NCI-H146 (cell line): ENCODE measurements around the gene PHLDA1.

Source experiments
- DNase-seq: peaks from one replicate; lab custom pipeline; 2025; lab: John Stamatoyannopoulos, UW

The PHLDA1 gene

DNA sequence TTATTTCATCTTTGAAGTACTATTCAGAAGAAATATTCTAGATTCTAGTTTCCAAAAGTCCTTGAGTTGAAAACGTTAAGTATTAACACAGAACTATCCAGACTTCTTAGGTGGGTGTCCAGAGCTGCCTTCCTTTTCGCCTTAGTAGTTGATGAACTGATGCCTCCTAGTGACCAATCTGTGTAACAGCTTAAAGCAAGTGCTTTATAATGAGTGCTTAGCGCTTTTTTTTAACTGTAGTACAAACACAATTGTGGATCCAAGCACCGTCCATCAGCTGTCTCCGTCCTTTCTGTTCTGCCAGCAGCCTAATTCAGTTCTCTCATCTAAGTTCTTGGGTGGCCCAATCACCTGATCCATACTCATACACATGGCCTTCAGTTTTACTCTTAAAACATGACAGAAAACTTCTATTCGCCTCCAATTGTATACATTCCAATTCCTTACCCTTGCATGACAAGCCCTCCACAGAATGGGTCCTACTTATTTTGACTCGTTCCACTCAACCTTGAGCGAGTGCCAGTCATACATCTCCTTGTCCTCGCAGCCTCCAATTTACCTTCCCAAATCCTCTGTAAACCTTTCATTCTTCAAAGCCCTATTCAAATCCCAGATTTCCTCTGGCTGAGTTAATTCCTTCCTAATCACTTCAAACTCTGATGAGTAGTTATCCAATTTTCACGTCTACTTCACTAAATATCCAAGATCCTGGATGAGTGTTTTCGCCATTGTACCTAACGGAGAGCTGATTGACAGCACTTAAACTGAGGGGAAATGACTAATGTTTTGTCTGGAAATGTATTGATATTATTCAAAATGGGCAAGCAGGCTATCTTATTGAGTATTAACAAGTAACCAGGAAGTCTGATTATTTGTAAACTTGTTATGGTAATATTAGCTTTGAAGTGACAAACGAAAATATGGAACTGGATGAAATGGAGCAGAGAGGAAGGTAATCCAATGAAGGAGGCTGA is 5.8 kb upstream of the PHLDA1 start:
- peak; percentile 73 for DNase-seq

DNA sequence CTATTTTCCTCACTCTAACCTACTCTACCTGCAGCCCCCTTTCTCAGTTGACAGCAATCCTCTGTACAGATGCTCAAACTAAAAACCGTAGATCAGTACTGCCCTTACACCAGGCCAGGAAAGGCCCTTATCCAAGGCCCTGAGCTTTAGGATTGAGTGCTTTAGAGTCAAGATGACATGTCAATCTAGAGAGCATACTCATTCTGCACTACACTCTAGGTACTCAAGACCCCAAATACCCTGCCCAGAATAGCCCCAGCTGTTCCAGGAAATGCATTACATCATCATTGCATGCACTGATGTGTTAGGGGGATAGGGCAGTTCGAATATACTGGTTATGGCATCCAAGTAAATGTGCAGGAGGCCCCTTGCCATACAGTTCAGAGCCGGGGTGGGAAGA is 3.5 kb upstream of the PHLDA1 start:
- DNase-seq: no peak

DNA sequence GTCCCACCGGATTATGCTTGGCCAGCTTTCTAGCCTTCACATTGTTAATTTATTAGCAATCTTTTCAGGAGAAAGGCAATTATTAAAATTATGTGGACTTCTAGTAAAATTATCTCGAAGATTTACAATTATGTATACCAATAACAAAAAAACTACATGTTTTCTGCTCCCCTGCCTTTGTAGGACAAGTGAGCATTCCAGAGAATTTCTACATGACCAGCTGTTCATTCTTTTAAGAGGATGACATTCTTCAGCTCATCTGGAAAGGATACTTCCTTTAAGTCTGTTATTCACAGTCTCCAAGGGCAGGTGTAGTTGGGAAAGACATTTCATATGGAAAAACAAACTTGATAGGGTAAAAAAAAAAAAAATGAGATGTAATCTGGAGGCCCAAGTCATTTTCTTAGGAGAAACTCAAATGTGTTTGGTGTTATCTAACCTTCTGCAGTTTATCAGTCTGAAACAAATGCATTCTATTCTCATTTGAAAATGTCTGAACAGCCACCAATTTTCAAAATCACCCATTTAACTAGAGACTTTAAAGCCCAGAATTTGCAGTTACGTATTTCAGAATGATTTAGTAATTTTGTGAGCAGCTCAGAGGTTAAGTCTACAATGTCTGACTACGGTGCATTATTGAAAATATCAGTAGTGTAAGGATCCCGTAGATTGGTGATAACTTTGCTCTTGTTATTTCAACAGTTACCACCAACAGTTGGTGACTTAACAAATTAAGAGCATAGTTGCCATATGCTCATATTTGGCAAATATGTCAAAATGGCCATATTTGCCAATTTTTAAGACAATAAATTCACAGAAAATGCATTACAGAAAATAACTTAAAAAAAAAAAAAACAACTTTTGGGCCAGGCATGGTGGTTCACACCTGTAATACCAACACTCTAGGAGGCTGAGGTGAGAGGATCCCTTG is 1.8 kb upstream of the PHLDA1 start:
- DNase-seq: no peak

DNA sequence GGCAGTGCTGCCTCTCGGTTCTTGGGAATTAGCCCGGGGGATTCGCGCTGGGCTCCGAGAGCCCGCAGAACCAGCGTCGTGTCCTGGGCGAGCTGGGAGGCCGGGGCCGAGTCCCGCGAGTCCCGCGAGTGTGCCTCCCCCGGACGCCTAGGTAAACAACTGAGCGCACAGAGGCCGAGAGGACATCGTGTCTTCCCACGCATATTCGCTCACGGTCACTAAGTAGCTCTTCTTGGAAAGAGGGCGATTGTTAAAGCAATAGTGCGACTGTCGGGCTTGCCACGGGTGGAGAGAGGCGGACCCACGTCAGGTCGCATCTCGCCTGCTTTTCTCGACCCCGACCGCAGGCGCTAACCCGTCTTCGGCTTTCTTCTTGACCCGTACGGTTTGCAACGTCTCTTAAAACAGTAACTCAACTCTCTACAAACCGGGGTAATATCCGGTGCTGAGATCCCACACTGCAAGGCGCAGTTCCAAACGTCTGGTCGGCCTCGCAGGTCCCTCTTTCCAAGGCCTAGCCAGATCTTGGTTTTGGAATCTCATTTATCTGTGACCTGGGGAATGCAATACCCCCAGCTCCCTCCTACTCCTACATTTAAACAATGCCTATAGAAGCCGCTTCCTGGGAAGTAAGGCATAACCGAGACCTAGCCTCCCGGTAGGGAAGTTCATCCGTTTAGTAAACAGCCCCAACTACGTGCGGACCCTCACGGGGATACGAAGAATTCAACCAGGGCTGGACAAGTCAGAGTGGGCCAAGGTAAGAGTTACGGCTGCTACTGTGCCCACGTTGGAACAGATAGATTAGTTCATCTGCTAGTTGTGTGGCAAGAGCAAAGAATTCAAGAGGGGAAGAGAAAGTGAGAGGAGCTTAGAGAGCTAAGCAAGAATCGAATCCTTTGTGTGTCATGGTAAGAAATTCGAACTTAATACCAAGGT is 736 bp upstream of the PHLDA1 start:
- no peak for DNase-seq

DNA sequence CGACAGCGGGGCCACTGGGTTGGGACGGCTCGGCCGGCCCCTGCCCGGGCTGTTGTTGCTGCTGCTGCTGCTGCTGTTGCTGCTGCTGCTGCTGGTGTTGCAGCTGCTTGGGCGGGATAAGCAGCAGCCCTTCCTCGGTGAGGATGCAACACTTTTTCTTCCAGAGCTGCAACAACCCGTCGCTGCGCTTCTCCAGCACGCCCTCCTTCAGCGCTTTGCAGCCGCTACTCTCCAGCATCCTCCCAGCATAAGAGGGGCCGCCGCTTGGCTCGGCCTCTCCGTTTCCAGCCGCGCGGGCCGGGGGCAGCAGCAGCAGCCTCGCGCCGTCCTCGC is 529 bp downstream of the PHLDA1 start:
- DNase-seq: no peak

DNA sequence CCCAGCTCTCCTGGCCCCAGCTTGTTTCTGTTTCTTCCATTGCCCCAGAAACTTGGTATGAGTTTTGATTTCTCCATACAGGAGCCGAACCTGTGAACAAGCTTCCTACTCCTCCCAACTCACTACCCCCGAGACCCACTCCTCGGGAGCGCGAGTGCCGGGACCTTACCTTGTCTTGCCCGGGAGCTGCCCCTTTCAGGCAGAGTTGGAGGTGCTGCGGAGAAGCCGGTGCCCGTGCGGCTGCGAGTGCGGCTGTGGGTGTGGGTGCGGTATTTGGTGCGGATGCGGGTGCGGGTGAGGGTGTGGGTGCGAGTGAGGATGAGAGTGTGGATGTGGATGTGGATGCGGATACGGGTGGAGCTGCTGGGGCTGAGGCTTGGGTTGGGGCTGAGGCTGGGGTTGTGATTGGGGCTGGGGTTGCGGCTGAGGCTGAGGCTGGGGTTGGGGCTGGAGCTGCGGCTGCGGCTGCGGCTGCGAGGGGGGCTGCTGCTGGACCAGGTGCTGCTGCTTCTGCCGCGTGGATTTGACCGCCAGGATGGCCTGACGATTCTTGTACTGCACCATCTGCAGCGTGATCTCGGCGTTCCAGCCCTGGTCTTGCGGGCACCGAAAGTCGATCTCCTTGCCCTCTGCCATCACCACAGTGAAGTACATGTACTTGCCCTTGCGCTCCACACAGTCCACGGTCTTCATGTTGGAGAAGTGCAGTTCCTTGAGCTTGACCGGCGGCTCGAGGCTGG is 1.1 kb downstream of the PHLDA1 start:
- DNase-seq: peak; percentile 63

DNA sequence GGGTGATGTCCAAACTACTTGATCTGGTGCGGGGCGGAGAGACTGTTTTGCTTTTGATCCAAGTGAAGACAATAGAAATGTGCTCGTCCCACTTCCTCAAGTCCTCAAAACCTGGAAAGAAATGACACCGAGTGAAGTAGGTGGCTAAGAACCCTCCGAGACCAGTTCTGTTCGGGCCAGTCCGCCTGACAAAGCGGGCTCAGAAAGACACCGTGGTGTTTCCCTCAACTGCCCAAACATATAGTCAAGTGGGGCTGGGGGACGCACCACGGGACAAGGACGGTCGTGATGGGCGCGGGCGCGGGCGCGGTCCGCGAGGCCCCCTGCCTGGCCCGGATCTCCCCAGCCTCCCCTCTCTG is 1.6 kb downstream of the PHLDA1 start:
- DNase-seq: peak; percentile 26

DNA sequence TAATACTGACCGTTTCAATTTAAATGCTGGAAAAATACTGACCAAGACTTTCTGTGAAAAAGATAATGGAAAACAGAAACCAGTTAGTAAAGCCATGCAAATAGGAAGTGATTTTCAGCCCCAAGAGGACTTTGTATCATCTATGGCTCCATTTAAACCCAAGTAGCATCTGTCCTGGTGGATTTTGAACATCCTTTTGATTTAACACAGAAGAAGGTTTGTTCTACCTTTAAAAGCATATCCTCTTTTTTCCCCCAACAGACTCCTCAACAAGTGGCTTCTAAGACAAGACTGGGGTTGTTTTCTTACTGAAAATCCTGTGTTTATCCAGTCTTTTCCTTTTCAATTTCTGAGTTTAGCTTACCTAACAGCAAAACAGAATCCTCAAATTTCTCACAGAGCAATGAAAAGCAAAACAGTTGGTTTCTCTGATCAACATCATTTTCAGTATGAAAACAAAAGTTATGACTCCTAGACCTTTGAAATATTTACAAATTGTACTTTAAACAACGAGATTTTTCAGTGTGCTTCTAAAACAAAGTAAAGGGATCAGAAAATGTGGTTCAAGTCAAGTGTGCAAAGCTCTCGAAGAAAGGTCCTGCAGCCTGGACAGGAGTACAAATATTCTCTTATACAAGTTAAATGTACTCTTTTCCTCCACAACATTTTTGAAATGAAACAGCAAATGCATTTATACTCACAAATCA is 2.9 kb downstream of the PHLDA1 start:
- no peak for DNase-seq

DNA sequence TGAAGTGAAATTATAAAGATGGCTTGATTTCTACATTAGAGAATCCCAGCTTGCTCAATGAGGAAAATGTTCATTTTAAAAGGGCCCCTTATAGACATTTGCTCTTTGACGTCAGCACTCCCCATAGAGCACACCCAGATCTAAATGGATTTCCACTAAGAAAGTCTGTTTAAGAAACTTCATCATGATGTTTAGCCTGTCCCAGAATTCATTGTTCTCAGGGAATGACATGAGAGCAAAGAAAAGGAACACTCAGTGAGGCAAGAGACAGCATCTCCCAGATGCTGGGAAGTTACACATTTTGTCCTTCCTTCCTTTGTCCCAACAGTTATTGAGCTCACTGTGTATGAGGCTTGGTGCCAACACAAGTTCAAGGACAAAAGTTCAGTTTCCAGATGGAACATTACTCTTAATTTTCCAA is 4.9 kb downstream of the PHLDA1 start:
- no peak for DNase-seq

DNA sequence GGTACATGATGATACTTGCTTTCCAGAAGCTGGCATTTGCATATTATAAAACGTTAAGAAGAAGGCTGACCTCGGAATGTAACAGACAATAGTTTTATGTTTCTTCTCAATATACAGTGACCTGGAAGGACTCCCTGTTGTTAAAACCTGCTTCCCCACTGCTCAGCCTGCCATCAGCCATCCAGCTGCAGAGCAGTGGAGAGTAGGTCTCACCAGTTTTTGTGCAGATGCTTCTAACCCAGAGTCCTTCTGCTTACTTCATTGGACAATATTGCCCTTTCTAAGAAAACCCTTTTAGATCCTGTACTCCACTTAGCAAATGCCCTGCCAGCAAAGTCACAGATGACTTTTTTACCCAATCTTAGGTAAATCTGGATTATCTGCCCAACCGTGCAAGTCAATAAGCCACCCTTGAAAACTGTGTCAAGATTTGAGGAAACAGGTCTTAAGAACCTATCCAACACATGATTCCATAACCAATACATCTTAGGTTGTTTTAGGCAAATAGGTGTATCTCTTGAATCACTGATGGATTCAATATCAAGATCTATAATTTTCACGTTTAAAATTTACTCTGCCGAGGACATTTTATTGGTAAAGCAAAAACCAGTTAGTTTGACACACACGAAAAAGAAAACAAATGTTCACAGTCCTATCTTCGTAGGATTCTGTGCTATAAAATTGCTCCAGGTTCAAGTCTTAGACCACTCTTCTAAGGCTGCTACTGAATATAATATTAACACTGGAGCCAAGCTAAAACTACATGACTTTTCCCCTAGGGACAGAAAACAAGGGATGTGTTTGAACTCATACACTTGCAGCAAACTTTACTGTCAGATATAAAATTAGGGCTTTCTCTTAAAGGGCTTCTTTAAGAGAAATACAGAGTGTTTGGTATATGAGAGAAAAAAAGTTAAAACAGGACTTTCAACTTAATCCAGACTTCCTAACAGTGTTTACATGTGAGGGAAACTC is 5.7 kb downstream of the PHLDA1 start:
- DNase-seq: peak; percentile 10

DNA sequence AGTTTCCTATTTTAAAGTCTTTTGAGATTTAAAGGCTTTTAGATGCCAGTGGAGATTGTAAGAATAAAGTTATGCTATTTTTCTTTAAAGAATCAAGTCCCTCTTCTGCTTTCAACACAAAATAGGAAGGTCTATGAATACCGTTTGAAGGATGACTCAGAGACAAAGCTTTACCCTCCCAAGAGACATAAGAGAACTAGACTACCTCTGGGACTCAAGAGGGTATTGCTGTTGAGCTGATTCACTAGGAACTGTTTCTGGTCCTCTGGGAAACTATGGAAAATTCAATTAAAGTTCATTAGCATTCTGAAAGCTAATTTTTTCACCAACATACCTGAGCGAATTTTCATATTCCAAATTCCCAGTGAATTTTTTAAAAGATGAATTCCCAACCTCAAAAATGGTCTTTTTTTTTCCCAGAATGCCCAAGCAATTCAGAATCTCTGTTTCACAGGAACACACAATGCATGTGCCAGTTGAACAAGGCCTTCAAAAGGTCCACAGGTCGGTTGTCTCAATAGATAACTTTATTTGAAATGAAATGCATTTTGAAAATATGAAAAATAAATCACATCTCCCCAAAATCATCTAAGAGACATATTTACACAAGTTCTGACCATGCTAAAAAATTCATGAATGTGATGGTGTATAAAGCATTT is 6.5 kb downstream of the PHLDA1 start:
- DNase-seq: no peak

DNA sequence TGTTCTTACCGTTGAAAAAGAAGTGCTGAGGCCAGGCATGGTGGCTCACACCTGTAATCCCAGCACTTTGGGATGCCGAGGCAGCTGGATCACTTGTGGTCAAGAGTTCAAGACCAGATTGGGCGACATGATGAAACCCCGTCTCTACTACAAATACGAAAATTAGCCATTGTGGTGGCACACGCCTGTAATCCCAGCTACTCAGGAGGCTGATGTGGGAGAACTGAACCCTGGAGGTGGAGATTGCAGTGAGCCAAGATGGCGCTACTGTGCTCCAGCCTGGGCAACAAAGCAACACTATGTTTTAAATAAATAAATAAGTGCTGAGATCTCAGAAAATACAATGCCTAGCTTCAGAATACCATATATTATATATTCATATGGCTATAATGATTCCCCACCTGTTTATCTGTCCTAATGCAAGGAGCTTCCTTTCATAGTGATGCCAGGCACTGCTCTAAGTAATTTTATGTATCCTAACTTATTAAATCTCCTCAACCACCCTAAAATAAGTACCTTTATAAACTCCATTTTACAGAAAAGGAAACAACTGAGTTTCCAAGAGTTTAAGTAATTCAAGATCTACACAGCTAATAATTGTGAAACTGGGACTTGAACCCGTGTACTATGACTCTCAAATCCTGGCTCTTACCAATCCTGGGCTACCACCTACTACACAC is 7.3 kb downstream of the PHLDA1 start:
- no peak for DNase-seq

DNA sequence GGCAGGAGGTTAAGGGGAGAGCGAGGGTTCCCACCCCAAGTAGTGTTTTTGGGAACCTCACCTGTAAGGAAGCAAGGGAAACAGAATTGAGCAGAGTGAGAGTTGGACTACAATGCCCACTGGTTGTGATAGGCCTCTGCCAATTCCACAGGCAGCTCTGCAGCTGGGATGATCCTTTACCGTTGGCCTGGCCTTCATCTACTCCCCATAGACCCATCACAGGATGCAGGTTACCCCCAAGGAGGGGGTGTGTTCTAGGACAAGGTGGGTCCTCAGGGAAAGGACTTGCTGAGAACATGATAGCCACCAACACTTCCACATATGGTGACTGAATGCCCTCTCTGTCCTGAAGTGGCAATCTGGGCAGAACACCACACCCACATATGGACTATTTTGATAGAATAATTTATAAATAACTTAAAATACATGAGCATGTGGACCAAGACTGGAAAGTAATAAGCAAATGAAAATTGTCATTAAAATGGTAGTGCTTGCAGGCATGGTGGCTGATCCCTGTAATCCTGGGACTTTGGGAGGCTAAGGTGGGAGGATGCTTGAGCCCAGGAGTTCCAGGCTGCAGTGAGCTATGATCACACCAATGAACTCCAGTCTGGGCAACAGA is 8.4 kb downstream of the PHLDA1 start:
- DNase-seq: no peak

DNA sequence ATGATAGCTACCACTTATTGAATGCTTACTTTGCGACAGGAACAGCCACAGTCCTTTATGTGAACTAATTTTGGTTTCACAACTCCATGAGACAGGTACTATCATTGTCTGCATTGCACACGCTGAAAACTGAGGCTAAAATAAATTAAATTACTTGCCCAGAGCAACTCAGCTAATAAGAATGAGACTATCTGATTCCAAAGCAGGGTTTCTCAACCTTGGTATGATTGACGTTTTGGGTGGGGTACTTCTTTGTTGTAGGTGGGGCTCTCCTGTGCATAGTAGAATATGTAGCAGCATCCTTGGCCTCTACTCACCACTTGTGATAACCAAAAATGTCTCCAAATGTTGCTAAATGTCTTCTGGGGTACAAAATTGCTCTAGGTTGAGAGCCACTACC is 9.1 kb downstream of the PHLDA1 start:
- no peak for DNase-seq

DNA sequence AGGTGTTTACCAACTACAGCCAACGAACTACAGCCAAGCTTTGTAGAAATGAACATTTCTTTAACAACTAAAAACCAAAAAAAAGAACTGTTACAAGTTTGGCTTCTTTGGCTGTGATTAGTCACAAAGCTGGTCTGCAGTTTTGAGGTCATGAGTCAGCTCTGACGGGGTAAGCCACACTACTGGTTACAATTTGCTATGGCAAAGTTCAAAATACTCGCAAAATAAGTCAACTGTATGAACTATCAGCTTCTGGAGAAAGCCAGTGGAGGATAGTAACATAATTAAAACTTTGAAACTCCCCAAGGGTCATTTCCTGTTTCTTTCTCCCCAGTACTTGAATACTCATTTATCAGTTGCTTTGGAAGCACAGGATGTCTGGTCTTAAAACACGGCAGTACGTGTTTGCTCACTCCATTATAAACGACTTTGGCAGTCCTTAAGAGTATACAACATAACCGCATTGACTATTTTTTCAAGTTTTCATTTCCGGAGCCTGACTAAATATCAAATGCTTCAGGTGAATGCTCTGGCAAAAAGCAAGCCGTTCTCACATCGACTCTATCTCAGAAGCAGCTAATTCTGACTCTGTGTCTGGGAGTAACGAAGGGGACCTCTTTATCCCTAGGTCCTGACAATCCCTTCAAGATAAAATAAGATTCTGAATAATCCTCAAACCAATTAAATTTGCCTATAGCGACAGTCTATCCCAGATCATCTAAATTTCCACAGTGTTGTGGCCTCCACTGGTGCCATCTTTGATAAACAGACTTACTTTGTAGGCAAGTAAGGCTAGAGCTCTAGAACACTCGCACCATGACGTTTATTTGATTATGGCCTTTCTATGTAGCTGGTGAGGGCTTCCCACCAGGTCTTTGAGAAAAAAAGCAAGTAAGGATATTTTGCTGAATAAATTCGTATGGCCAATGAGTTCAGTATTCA is 10.6 kb downstream of the PHLDA1 start:
- DNase-seq: no peak

DNA sequence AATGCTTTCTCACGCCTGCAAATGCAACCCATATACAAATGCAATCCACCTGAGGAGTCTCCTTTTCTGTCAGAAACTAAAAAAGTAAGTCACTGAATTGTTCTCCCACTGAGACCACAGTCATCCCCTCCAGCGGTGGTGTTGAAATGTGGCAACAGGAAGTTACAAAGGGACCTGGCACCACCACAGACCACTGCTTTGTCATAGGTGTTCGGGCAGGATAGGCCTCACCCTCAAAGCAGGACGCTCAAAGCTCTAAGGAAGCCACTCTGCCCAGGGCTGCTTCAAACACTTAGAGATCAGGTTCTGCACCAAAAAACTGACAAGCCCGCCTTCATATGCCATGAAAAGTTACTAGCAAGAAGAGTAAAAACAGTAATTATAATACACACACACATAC is 11.3 kb downstream of the PHLDA1 start:
- DNase-seq: no peak

DNA sequence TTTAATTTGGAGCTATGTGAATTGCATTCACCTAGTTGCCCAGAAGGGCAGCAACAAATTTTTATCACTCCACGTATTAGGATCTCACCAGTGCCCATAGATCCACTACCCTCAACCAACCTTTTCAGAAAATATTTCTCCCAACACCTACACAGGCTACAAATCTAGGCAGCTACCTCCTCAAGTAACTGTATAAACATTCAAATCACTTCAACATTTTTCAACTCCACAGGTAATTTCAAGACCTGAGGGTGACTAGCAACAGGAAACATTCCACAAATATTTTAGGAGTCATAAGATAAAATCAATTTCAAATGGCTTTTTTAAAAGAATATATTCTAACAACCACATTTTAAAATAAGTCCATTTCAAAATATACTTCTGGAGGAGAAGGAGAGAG is 12.9 kb downstream of the PHLDA1 start:
- no peak for DNase-seq
